Hypothalamus (tissue), 51 donors: ENCODE measurements around the gene AJAP1.

Experiments
- DNase-seq, 51 donors: peaks; one replicate each; lab custom pipeline; 2025; lab: John Stamatoyannopoulos, UW

AJAP1 gene

GRCh38 chr1:4726620-4727341 lies 72.4 kb downstream of the AJAP1 start:
- peak in 4 of 51 donors; percentile 8 to 41 (median 31) for DNase-seq

- no peak for DNase-seq
Observed at GRCh38 chr1:4728319-4729089, 74.1 kb downstream of the AJAP1 start.

GRCh38 chr1:4729090-4729471 lies 74.7 kb downstream of the AJAP1 start:
- DNase-seq: no peak

GRCh38 chr1:4730078-4730477 lies 75.7 kb downstream of the AJAP1 start:
- DNase-seq: no peak

- peak in 2 of 51 donors; percentile 9 to 55 for DNase-seq
Observed at GRCh38 chr1:4733446-4734177, 79.2 kb downstream of the AJAP1 start.

GRCh38 chr1:4734219-4734618 lies 79.8 kb downstream of the AJAP1 start:
- no peak for DNase-seq

- peak in 1 of 51 donors; percentile 32 for DNase-seq
Observed at GRCh38 chr1:4734791-4735190, 80.4 kb downstream of the AJAP1 start.

- DNase-seq: no peak
Observed at GRCh38 chr1:4736254-4736653, 81.8 kb downstream of the AJAP1 start.

- peak in 5 of 51 donors; percentile 6 to 27 (median 11) for DNase-seq
Observed at GRCh38 chr1:4741876-4742423, 87.5 kb downstream of the AJAP1 start.

GRCh38 chr1:4743978-4744750 lies 89.8 kb downstream of the AJAP1 start:
- no peak for DNase-seq

GRCh38 chr1:4745560-4745959 lies 91.2 kb downstream of the AJAP1 start:
- DNase-seq: no peak

GRCh38 chr1:4749406-4749805 lies 95.0 kb downstream of the AJAP1 start:
- DNase-seq: no peak

- DNase-seq: no peak
Observed at GRCh38 chr1:4750177-4750576, 95.8 kb downstream of the AJAP1 start.

GRCh38 chr1:4752059-4752458 lies 97.7 kb downstream of the AJAP1 start:
- peak in 7 of 51 donors; percentile 6 to 35 (median 16) for DNase-seq

GRCh38 chr1:4754816-4755215 lies 100.4 kb downstream of the AJAP1 start:
- no peak for DNase-seq

- no peak for DNase-seq
Observed at GRCh38 chr1:4755301-4755845, 101.0 kb downstream of the AJAP1 start.

- DNase-seq: no peak
Observed at GRCh38 chr1:4755864-4756504, 101.6 kb downstream of the AJAP1 start.

- DNase-seq: no peak
Observed at GRCh38 chr1:4756851-4757580, 102.6 kb downstream of the AJAP1 start.

- DNase-seq: no peak
Observed at GRCh38 chr1:4759671-4760070, 105.3 kb downstream of the AJAP1 start.
